Endothelial cell of umbilical vein (primary cell): ENCODE measurements around the gene PCSK6. TPM values are rescaled to one million over a fixed set of nuclear protein-coding genes. Genes with fewer than 3 reads are reported as not detected.

ENCODE experiments used
- BruUV-seq: library from RNA; stranded (reverse); fragments of 400-500 nt; replicated peaks from 2 replicates; lab custom pipeline; 2021; lab: Mats Ljungman, UMichigan
- CTCF ChIA-PET: fragments of 300-600, 350-600 bp; sonication (Branson Sonifier 250); formaldehyde crosslinking; loops from one replicate; lab custom pipeline; 2021; ENCODE audit warnings: antibody characterized with exemption, inconsistent platforms; lab: Charles Lee
- POLR2A ChIA-PET: fragments of 300-600, 350-600 bp; sonication (Branson Sonifier 250); formaldehyde crosslinking; loops from one replicate; lab custom pipeline; 2021; ENCODE audit warnings: antibody characterized with exemption, inconsistent platforms; lab: Charles Lee
- DNase-seq: peaks from one replicate; pipeline ENCODE4 v3.0.0-alpha.2; 2011; ENCODE audit warnings: low read depth, low spot score
- FAIRE-seq: peaks from 2 replicates; lab custom pipeline; 2011; peaks lifted over from hg19 to GRCh38; lab: Jason Lieb, UNC
- H2AFZ ChIP-seq: 2 replicates; pipeline ENCODE4 v1.6.0; 2012; ENCODE audit warnings: low read depth, low read length, control low read depth, inconsistent platforms
- H3K27ac ChIP-seq: 2 replicates; pipeline ENCODE4 v1.5.1; 2011; ENCODE audit warnings: low read depth, mild to moderate bottlenecking, control low read depth, low read length, moderate library complexity; ENCODE audit not compliant: insufficient read depth
- H3K27me3 ChIP-seq, 2 experiments: 2 replicates each; pipeline versions ENCODE4 v1.6.0 to v1.6.1; 2011; ENCODE audit warnings: low read length in 2 of 2, mixed read lengths in 1 of 2; ENCODE audit not compliant: control insufficient read depth in 2 of 2, insufficient read depth in 2 of 2
- H3K36me3 ChIP-seq, 2 experiments: 2 replicates in 1 of 2; 3 replicates in 1 of 2; pipeline ENCODE4 v1.5.1; 2011; ENCODE audit warnings: low read length in 2 of 2, mild to moderate bottlenecking in 1 of 2, moderate library complexity in 1 of 2; ENCODE audit not compliant: control insufficient read depth in 2 of 2, insufficient read depth in 2 of 2; ENCODE audit errors: extremely low read depth in 1 of 2
- H3K4me1 ChIP-seq: 3 replicates; pipeline ENCODE4 v1.5.1; 2011; ENCODE audit warnings: mild to moderate bottlenecking, low read length; ENCODE audit not compliant: control insufficient read depth, insufficient read depth; ENCODE audit errors: extremely low read depth
- H3K4me2 ChIP-seq: 2 replicates; pipeline ENCODE4 v1.6.1; 2011; ENCODE audit warnings: low read length, control low read depth, mixed read lengths; ENCODE audit not compliant: insufficient read depth
- H3K4me3 ChIP-seq, 3 experiments: fragments of 200-600 bp in 1 of 3; sonication (generic), shearing (Covaris generic) in 1 of 3; replicated peaks in 1 of 3; 2 replicates each; pipeline ENCODE4 v1.5.1; 2011 to 2016; ENCODE audit warnings: control low read depth in 3 of 3, low read length in 3 of 3, mild to moderate bottlenecking in 2 of 3, inconsistent platforms in 1 of 3, low read depth in 1 of 3, moderate library complexity in 1 of 3; ENCODE audit not compliant: insufficient read depth in 1 of 3
- H3K79me2 ChIP-seq: 2 replicates; pipeline ENCODE4 v1.6.0; 2012; ENCODE audit warnings: low read length, inconsistent platforms; ENCODE audit not compliant: control insufficient read depth, insufficient read depth
- H3K9ac ChIP-seq: replicated peaks from 2 replicates; pipeline ENCODE3; 2011; ENCODE audit warnings: low read length, control low read depth; ENCODE audit not compliant: insufficient read depth; ENCODE audit errors: extremely low read depth
- H3K9me1 ChIP-seq: replicated peaks from 3 replicates; pipeline ENCODE4 v1.6.0; 2011; ENCODE audit warnings: mild to moderate bottlenecking, low read length; ENCODE audit not compliant: control insufficient read depth, insufficient read depth; ENCODE audit errors: extremely low read depth
- H3K9me3 ChIP-seq: replicated peaks from 2 replicates; pipeline ENCODE4 v1.5.1; 2012; ENCODE audit warnings: low read length, inconsistent platforms; ENCODE audit not compliant: control insufficient read depth, insufficient read depth
- H4K20me1 ChIP-seq: replicated peaks from 2 replicates; pipeline ENCODE3; 2011; ENCODE audit warnings: mild to moderate bottlenecking, low read length; ENCODE audit not compliant: control insufficient read depth, insufficient read depth; ENCODE audit errors: extremely low read depth
- CTCF ChIP-seq, 2 donors: IDR thresholded peaks; 1 replicate in 1 of 2; 2 replicates in 1 of 2; pipeline ENCODE4 v1.5.1; 2011; ENCODE audit warnings: low read length in 2 of 2, mild to moderate bottlenecking in 2 of 2, moderate library complexity in 2 of 2, control low read depth in 1 of 2, inconsistent platforms in 1 of 2, low read depth in 1 of 2; ENCODE audit not compliant: insufficient read depth in 1 of 2; ENCODE audit errors: extremely low read depth in 1 of 2
- EZH2 ChIP-seq: IDR thresholded peaks from 2 replicates; pipeline ENCODE4 v1.6.1; 2012; ENCODE audit warnings: borderline replicate concordance, low read depth, mild to moderate bottlenecking, moderate library complexity, low read length, inconsistent platforms; ENCODE audit not compliant: severe bottlenecking
- FOS ChIP-seq: IDR thresholded peaks from 2 replicates; pipeline ENCODE4 v1.6.1; 2011; ENCODE audit warnings: mild to moderate bottlenecking, low read length, moderate library complexity, borderline replicate concordance; ENCODE audit not compliant: insufficient read depth
- GATA2 ChIP-seq: IDR thresholded peaks from 2 replicates; pipeline ENCODE4 v1.7.0; 2011; ENCODE audit warnings: low read depth, mild to moderate bottlenecking, moderate library complexity, mixed read lengths, low read length; ENCODE audit not compliant: insufficient read length, insufficient read depth
- JUN ChIP-seq: IDR thresholded peaks from 2 replicates; pipeline ENCODE4 v1.6.1; 2011; ENCODE audit warnings: borderline replicate concordance, low read depth; ENCODE audit not compliant: insufficient read length, insufficient read depth
- MAX ChIP-seq: IDR thresholded peaks from 2 replicates; pipeline ENCODE4 v1.6.1; 2011; ENCODE audit not compliant: insufficient read depth, insufficient read length
- MYC ChIP-seq: IDR thresholded peaks from one replicate; pipeline ENCODE4 v1.6.1; 2011; ENCODE audit warnings: mild to moderate bottlenecking, low read depth, low read length
- POLR2A ChIP-seq: IDR thresholded peaks from 2 replicates; pipeline ENCODE4 v1.6.1; 2012; ENCODE audit warnings: low read depth, mild to moderate bottlenecking, control low read depth, low read length
- POLR2AphosphoS5 ChIP-seq: IDR thresholded peaks from 2 replicates; pipeline ENCODE4 v1.6.1; 2012; ENCODE audit warnings: low read depth, mild to moderate bottlenecking, control low read depth, low read length, moderate library complexity; ENCODE audit not compliant: insufficient read depth
- dilution Hi-C: fragments of 300-500 bp; cut with MboI; formaldehyde crosslinking; loops from one replicate; pipeline ENCODE4 v1.15.0; 2019; ENCODE audit warnings: low sequenced_read_pairs; ENCODE audit not compliant: extremely low pct_ligation_motif_present
- intact Hi-C: fragments of 100-400 bp; cut with micrococcal nuclease; formaldehyde crosslinking; loops from one replicate; pipeline ENCODE4 v1.10.0; 2022
- polyA plus RNA-seq, 4 experiments: library from polyadenylated mRNA; depleted of rRNA in 3 of 4; stranded (reverse) in 3 of 4; unstranded in 1 of 4; fragments of >200 nt; gene quantifications; 2 replicates each; pipeline versions ENCODE4 v1.2.1 to v1.2.3, GENCODE V29; 2011 to 2012; ENCODE audit warnings: missing spikeins in 1 of 4
- total RNA-seq: library from RNA; stranded (reverse); gene quantifications from 2 replicates; pipeline ENCODE4 v1.2.3, GENCODE V29; 2021

Gene PCSK6
- total and polyA plus RNA-seq, 2 donors (not counting 3 experiments of a cell fraction or from before 2014, with no cell fraction given): 0.18 to 0.69 TPM

GRCh38 chr15:101318147-101318819 lies 171.2 kb downstream of the PCSK6 start:
- CTCF ChIA-PET: interaction anchor here (3.1 kb wide), 1 partner anchor 184 kb away, joined by 28 read pairs; no protein-coding TSS in a partner anchor
- H3K27me3 ChIP-seq: no peaks in the 10 kb centered on the region
- no peak overlapping the region for H3K4me3 ChIP-seq
- no peaks in the 10 kb centered on the region for H4K20me1 ChIP-seq
- no TSS peak for BruUV-seq
- H3K9ac ChIP-seq: no peak overlapping the region
- no peak overlapping the region for H3K4me2 ChIP-seq
- TF ChIP-seq JUN (no peak), MYC (no peak), GATA2 (no peak), EZH2 (no peak), CTCF (IDR thresholded peaks at IDR 0.05; ENCODE audit: extremely low read depth in 1 of 2, insufficient read depth in 1 of 2, low read depth in 1 of 2, low read length in 2 of 2) (no peak), POLR2A (no peak), MAX (no peak), POLR2AphosphoS5 (no peak), FOS (no peak)
- H3K27ac ChIP-seq: no peak overlapping the region
- POLR2A ChIA-PET: no interaction called here
- H3K4me1 ChIP-seq: no peaks in the 10 kb centered on the region
- H3K9me3 ChIP-seq: no peaks in the 10 kb centered on the region
- no peaks in the 10 kb centered on the region for H3K79me2 ChIP-seq
- DNase-seq: no peak
- intact Hi-C loops: no loop called here
- dilution Hi-C loops: no loop called here
- no peaks in the 10 kb centered on the region for H3K9me1 ChIP-seq
- H2AFZ ChIP-seq: no peak overlapping the region
- no peaks in the 10 kb centered on the region for H3K36me3 ChIP-seq
- no peak for FAIRE-seq
